Measurements from ENCODE around the gene LCE3E.

DNA sequence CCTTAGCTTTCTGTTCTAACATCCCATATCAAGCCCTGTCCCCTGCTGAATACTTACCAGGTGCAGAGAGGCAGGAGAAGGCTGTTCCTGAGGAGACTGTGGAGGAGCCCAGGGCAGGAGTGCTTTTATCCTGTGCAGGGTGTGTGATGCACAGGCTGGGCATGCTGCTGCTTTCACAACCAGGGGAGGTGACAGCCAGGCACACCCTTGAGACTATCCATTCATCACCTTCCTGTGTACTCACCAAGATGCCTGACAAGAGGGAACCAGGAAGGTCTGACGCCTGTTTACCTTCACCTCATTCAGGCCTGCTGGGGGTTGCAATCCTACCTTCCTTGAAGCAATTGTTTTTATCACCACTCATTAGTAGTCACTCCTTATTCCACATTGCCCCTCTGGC, at the start of gene LCE3E:
- TF ChIP-seq EZH2 (IDR thresholded peaks at IDR 0.05; ENCODE audit: borderline replicate concordance, low read depth, low read length, severe bottlenecking) (no peak), CTCF (IDR thresholded peaks at IDR 0.05; ENCODE audit: borderline replicate concordance, extremely low read depth, low read length, poor library complexity, severe bottlenecking) (no peak)

All from DND-41 (cell line).